ENCODE measurements around the gene GOPC.

The GOPC gene

DNA sequence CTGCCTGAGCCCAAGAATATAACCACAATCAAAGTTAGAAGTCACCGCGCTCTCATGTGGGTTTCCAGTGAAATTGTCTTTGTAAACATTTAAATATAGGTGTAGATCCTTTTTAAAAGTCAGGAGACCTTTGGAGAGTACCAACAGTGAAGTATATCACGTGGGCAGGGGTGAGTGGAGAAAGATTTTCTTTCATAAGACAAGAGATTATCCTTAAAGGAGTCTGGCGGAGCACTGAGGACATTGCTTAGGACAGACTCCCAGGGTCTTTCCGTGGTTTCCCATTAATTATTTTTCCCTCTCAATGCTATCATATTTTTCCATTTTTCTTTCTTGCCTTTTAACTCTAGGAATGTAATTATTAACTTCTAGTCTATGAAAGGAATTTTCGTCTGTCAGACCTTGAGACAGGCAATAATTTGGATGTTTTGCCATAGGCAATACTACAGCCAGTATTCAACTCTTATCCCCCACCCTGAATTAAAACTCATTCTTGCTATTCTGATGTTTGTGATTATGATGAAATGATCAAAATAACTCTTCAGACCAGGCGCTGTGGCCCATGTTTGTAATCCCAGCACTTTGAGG, 88.4 kb downstream of the GOPC start:
- no peak for DNase-seq (ENCODE audit: low read depth)

GRCh38 chr6:117512987-117513573, 89.2 kb downstream of the GOPC start:
- no peak for DNase-seq (ENCODE audit: low read depth)

DNA sequence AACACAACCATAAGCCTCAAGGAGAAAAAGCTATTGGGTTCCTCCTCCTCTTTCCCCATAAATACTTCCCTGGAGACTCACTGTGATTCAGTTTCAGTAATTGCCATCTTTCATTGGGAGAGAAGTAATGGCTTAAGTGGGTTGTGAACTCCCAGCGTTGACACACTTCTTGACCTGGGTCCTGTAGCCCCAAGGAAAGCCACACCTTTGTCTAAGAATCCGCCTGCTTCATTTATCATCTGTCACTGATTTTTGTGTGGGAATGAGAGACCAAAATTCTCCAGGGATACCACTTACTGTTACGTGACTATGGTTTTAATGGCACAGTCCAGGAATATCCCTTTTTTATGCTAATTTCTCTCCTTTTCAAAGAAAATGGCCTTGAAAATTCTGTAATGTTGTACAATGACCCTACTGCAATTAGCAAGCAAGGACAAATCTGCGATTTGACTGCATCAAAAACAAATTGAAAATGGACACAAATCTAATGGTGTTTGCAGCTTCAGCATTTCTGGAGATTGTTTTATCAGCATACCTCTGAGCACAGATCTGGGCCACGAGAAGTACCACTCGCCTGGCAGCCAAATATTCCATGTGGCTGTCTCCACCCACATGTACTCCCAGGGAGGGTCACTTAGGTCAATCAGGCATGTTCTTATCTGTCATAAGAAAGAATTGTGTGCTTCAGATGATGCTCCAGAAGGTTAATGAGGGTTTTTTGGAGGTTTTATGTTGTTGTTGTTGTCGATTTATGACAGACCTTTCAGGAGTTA, 90.1 kb downstream of the GOPC start:
- no peak for DNase-seq (ENCODE audit: low read depth)
